Activated T-helper 9 cell treated with anti-CD3 and anti-CD28 coated beads, Interleukin-2, amount 50 U/mL, for 16 hours (primary cell): ENCODE measurements around the gene NME2.

Experiments used
- DNase-seq: peaks from one replicate; pipeline ENCODE4 v3.0.0-alpha.2; 2020; ENCODE audit warnings: low read depth

The NME2 gene

GRCh38 chr17:51203838-51204237 lies 37.6 kb downstream of the NME2 start:
- DNase-seq, result no peak

- DNase-seq, result no peak
Measured at GRCh38 chr17:51214920-51215319, 48.7 kb downstream of the NME2 start.

- no peak for DNase-seq
Measured at GRCh38 chr17:51217946-51218345, 51.7 kb downstream of the NME2 start.

GRCh38 chr17:51221322-51221721 lies 55.1 kb downstream of the NME2 start:
- DNase-seq, result no peak
